Adrenal gland (tissue), 12 donors: ENCODE measurements around the gene SIGLEC9. TPM values are rescaled to one million over a fixed set of nuclear protein-coding genes. Genes with fewer than 3 reads are reported as not detected.

Experiments used
- DNase-seq, 7 donors: peaks; one replicate each; pipeline ENCODE4 v3.0.0-alpha.2; 2019 to 2020
- H3K27ac ChIP-seq, 5 donors: fragments of 200-600 bp; sonication (generic) in 4 of 5; 1 replicate in 3 of 5; 2 replicates in 2 of 5; pipeline versions ENCODE4 v1.5.1 to v1.8.0; 2016 to 2020; ENCODE audit warnings: mild to moderate bottlenecking in 1 of 5
- H3K27me3 ChIP-seq: fragments of 200-600 bp; 2 replicates; pipeline ENCODE4 v1.8.0; 2021
- H3K36me3 ChIP-seq, 2 donors: fragments of 200-600 bp; replicated peaks in 1 of 2; 1 replicate in 1 of 2; 2 replicates in 1 of 2; pipeline versions ENCODE4 v1.5.1 to v1.8.0; 2018 to 2022
- H3K4me1 ChIP-seq, 2 donors: fragments of 200-600 bp; replicated peaks in 1 of 2; 1 replicate in 1 of 2; 2 replicates in 1 of 2; pipeline versions ENCODE4 v1.5.1 to v1.8.0; 2018 to 2021
- H3K4me3 ChIP-seq, 4 donors: fragments of 200-600 bp; sonication (generic) in 3 of 4; one replicate each; pipeline ENCODE4 v1.5.1; 2016 to 2018
- H3K9me3 ChIP-seq, 3 donors: fragments of 200-600 bp; sonication (generic) in 1 of 3; replicated peaks in 1 of 3; 1 replicate in 2 of 3; 2 replicates in 1 of 3; pipeline versions ENCODE4 v1.5.1 to v1.8.0; 2016 to 2021
- POLR2A ChIP-seq, 2 donors: fragments of 450-650 bp; IDR thresholded peaks; one replicate each; pipeline ENCODE4 v1.6.1; 2017; ENCODE audit warnings: antibody characterized with exemption in 2 of 2, mild to moderate bottlenecking in 2 of 2, moderate library complexity in 1 of 2
- WGBS, 4 donors: extraction: QIAGEN DNeasy Blood & Tissue Kit in 2 of 4; methylation state at CpG; one replicate each; pipeline versions ENCODE4 v1.1.5 to v1.1.7; 2013 to 2017; 5-methylcytosine and 5-hydroxymethylcytosine counted together
- intact Hi-C, 2 donors: fragments of 100-400 bp; cut with DNase I; formaldehyde crosslinking; loops; one replicate each; pipeline versions ENCODE4 v1.14.1 to v1.15.0; 2022 to 2023
- polyA plus RNA-seq, 3 donors: library from polyadenylated mRNA; stranded (reverse); fragments of 200-250 nt in 2 of 3; fragments of 350-450 nt in 1 of 3; fragmentation: Illumina TruSeq in 1 of 3; extraction: RNeasy Lipid Tissue Mini Kit (QIAGEN cat#74804) in 1 of 3; gene quantifications; one replicate each; pipeline ENCODE4 v1.2.3, GENCODE V29; 2013 to 2014
- total RNA-seq, 9 donors: library from RNA; depleted of rRNA in 4 of 9; stranded (reverse); fragments of >200 nt in 4 of 9; fragments of 120-200 nt in 1 of 9; fragmentation: NEBNext Ultra II Directional in 1 of 9; extraction: Animal tissue kit (Norgen Biotek cat#: 25700) in 1 of 9; gene quantifications; one replicate each; pipeline versions ENCODE4 v1.1.0 to v1.2.4, GENCODE V29; 2013 to 2023
- TF ChIP-seq, protein P1 (sequence below), 6 experiments: fragments of 450-650 bp in 4 of 6; fragments of 200-600 bp in 2 of 6; sonication (generic) in 1 of 6; IDR thresholded peaks; 1 replicate in 5 of 6; 2 replicates in 1 of 6; pipeline versions ENCODE4 v1.5.1 to v1.8.0; 2016 to 2021; ENCODE audit warnings: antibody characterized with exemption in 6 of 6, mild to moderate bottlenecking in 2 of 6, moderate library complexity in 1 of 6
- donor health status: healthy with polysubstance abuse.
- donor health status: Bipolar disorder and iron deficiency.
- donor health status: DM: yes; HTN: yes; CAD: no.
- donor health status: DM: no; HTN: no; CAD: no.
- donor health status: DM: no; HTN: no; CAD: no.
- donor health status: DM: yes; HTN: yes; CAD: no.

Gene SIGLEC9
- total and polyA plus RNA-seq, 12 donors, result 1.5 to 29.7 (median 9.9) TPM

DNA sequence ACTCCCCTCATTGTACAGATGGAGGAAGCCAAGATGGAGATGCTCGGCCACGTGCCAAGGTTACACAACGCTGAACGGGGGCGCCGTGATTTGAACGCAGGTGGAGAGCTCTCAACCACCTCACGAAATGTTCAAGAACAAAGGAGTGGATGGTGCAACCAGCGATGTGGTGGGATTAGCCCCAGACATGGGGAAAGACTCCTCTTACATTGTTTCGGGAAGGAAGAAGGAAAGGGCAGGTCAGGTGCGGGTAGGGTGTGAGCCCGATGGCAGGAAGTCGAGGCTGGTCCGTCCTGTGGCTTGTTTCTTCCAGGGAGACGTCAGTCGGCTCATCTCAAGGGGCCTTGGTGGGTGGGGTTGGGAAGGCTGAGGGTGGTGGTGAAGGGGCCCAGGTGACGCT is 34.9 kb upstream of the SIGLEC9 start:
- Histone ChIP-seq H3K27ac (no peak overlapping the region), H3K27me3 (no peaks in the 10 kb centered on the region), H3K9me3 (no peaks in the 10 kb centered on the region), H3K4me3 (no peak overlapping the region), H3K4me1 (no peaks in the 10 kb centered on the region), H3K36me3 (no peaks in the 10 kb centered on the region)
- intact Hi-C loops, result loop anchor here (10.0 kb wide), 3 partner anchors 75 to 165 kb away; partner anchors contain the start of gene KLK10 (in 1 of the 2)
- DNase-seq, result no peak
- WGBS, 4 donors, result 87 to 94% (median 89%) methylated on average over 17 of the region's 17 CpGs
- TF ChIP-seq, protein P1, sequence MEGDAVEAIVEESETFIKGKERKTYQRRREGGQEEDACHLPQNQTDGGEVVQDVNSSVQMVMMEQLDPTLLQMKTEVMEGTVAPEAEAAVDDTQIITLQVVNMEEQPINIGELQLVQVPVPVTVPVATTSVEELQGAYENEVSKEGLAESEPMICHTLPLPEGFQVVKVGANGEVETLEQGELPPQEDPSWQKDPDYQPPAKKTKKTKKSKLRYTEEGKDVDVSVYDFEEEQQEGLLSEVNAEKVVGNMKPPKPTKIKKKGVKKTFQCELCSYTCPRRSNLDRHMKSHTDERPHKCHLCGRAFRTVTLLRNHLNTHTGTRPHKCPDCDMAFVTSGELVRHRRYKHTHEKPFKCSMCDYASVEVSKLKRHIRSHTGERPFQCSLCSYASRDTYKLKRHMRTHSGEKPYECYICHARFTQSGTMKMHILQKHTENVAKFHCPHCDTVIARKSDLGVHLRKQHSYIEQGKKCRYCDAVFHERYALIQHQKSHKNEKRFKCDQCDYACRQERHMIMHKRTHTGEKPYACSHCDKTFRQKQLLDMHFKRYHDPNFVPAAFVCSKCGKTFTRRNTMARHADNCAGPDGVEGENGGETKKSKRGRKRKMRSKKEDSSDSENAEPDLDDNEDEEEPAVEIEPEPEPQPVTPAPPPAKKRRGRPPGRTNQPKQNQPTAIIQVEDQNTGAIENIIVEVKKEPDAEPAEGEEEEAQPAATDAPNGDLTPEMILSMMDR (IDR thresholded peaks at IDR 0.05), result no peak
- no peak for TF ChIP-seq POLR2A (IDR thresholded peaks at IDR 0.05)

DNA sequence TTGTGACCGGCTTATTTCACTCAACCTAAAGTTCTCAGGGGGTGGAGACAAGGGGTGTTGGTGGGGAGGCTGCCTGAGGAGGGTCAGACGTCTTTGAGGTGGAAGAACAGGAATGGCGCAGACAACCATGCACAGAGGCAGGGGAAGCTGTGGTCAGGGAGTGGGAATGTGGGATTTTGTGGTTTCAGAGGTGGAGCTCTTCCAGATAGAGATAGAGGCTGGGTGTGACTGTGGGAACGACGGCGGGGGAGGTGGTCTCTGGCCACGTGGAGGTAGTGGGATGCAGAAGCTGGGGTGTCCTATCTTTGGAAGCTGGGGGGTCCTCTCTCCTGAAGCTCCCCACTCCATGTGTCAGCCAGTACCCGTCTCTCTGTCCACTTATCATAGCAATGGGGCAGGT is 34.2 kb upstream of the SIGLEC9 start:
- TF ChIP-seq, protein P1 (IDR thresholded peaks at IDR 0.05), result no peak
- TF ChIP-seq POLR2A (IDR thresholded peaks at IDR 0.05), result no peak
- H3K9me3 ChIP-seq, result no peaks in the 10 kb centered on the region
- no peak overlapping the region for H3K4me3 ChIP-seq
- no peaks in the 10 kb centered on the region for H3K4me1 ChIP-seq
- no peaks in the 10 kb centered on the region for H3K27me3 ChIP-seq
- intact Hi-C loops, result loop anchor here (10.0 kb wide), 3 partner anchors 76 to 166 kb away; partner anchors contain the start of gene KLK10 (in 1 of the 2)
- no peak overlapping the region for H3K27ac ChIP-seq
- no peaks in the 10 kb centered on the region for H3K36me3 ChIP-seq
- no peak for DNase-seq
- WGBS, 4 donors, result 72 to 74% (median 73%) methylated on average over 8 of the region's 8 CpGs

DNA sequence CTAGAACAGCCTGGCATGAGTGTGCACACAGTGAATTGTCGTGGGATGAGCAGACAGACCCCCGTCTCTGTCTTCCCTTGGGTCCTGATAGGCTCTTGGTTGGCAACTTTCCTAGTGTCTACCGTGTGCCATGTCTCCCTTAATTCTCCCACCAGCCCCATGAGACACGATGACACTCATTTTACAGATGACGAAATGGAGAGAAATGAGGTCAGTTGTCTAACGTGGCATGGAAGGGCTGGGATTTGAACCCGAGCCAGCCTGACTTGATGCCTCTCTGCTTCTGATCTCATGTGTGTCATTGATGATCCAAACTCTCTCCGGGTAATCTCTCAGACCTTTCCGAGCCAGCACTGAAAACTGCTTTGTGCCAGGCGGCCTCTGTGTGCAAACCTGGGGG is 33.6 kb upstream of the SIGLEC9 start:
- Histone ChIP-seq H3K4me3 (no peak overlapping the region), H3K36me3 (no peaks in the 10 kb centered on the region), H3K4me1 (no peaks in the 10 kb centered on the region), H3K27ac (no peak overlapping the region), H3K27me3 (no peaks in the 10 kb centered on the region), H3K9me3 (no peaks in the 10 kb centered on the region)
- TF ChIP-seq POLR2A (IDR thresholded peaks at IDR 0.05), result no peak
- TF ChIP-seq, protein P1 (IDR thresholded peaks at IDR 0.05), result no peak
- intact Hi-C loops, result loop anchor here (10.0 kb wide), 3 partner anchors 76 to 166 kb away; partner anchors contain the start of gene KLK10 (in 1 of the 2)
- no peak for DNase-seq
- WGBS, 4 donors, result 73 to 87% (median 78%) methylated on average over 10 of the region's 10 CpGs

DNA sequence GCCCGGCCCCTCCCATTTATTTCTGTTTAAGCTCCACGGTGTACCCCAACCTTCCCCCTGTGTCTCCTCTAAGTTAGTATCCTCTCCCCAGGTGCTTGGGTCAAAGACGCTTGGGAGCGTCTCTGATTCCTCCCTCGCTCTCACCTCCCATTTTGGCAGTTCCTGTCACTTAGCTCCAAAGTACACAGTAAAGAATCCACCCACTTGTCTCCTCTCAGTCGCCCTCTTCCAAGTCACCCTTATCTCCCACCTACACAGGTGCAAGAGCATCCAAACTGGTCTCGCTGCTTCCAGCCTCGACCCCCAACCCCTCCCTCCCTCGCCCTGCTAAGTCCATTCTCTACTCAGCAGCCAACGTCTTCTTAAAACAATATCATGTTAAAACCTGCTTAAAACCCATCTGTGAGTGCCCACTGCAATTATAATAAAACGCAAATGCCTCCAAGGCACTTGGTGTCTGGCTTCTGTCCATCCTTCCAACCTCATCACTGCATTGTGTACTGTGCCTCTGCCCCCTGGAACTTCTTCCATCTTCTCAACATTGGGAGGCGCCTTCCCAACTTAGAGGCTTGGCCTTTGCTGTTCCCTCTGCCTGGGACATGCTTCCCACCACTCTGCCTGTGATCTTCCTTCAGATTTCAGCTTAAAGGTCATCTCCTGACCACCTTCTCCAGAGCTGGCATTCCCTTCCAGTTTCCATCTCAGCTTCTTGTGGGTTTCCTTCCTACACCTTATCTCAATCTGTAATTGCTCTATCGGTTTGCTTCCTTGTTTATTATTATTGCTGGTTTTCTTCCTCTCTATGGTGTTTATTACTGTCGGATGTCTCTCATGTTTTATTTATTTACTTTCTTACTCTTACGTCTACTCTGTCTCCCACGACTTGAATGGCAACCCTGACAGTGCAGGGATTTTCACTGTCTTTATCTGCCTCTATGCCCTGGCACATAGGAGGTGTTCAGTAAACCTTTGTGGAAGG is 32.5 kb upstream of the SIGLEC9 start:
- Histone ChIP-seq H3K27me3 (no peaks in the 10 kb centered on the region), H3K4me3 (no peak overlapping the region), H3K27ac (no peak overlapping the region), H3K4me1 (no peaks in the 10 kb centered on the region), H3K36me3 (no peaks in the 10 kb centered on the region), H3K9me3 (no peaks in the 10 kb centered on the region)
- TF ChIP-seq, protein P1 (IDR thresholded peaks at IDR 0.05), result no peak
- no peak for TF ChIP-seq POLR2A (IDR thresholded peaks at IDR 0.05)
- WGBS, 4 donors, result 67 to 71% (median 71%) methylated on average over 16 of the region's 16 CpGs
- intact Hi-C loops, result loop anchor here (10.0 kb wide), 3 partner anchors 77 to 167 kb away; partner anchors contain the start of gene KLK10 (in 1 of the 2)
- DNase-seq, result no peak
